ENCODE measurements around the gene ZBTB46.

ZBTB46 gene

DNA sequence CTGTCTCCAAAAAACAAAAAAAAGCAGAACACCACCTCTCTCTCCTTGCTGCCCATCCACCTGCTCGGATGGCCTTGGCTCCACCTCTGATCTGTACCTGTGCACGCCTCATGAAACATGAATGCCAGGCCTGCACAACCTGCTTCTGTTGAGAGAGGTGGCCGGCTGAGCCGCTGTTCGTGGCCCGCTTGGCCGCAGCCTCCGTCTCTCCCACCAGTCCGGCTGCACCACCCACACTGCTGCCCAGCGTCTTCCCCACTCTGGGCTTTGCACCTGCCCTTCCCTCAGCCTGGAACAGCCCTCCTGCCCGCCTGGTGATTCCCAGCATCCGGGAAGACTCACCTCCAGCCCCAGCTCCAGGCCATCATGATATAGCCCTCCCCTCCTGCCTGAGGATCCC, 12.2 kb upstream of the ZBTB46 start:
- FAIRE-seq = no peak
- DNase-seq (ENCODE audit: insufficient read length, low spot score) = no peak
- TF ChIP-seq, protein P1, sequence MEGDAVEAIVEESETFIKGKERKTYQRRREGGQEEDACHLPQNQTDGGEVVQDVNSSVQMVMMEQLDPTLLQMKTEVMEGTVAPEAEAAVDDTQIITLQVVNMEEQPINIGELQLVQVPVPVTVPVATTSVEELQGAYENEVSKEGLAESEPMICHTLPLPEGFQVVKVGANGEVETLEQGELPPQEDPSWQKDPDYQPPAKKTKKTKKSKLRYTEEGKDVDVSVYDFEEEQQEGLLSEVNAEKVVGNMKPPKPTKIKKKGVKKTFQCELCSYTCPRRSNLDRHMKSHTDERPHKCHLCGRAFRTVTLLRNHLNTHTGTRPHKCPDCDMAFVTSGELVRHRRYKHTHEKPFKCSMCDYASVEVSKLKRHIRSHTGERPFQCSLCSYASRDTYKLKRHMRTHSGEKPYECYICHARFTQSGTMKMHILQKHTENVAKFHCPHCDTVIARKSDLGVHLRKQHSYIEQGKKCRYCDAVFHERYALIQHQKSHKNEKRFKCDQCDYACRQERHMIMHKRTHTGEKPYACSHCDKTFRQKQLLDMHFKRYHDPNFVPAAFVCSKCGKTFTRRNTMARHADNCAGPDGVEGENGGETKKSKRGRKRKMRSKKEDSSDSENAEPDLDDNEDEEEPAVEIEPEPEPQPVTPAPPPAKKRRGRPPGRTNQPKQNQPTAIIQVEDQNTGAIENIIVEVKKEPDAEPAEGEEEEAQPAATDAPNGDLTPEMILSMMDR (IDR thresholded peaks at IDR 0.05; ENCODE audit: insufficient read depth, missing control alignments) = no peak

DNA sequence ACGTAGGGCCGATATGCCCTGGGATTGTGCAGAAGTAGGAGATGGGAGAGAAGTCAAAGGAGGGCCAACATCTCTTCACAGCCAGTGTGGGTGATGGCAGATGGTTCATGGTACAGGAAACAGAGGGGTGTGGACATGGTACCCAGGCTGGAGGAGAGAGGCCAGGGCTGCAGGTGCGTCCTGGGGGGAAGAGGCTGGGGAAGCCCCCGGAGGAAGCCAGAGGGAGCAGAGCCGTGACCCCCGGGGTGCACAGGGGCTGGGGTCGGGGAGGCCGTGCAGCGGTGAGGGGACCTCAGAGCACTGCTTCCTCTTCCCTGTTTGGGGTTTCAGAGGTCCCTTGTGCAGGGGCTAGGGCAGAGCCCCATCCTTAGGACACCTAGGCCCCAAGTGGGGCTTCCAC, 11.2 kb upstream of the ZBTB46 start:
- TF ChIP-seq, protein P1 (IDR thresholded peaks at IDR 0.05; ENCODE audit: insufficient read depth, missing control alignments) = no peak
- DNase-seq (ENCODE audit: insufficient read length, low spot score) (no peak), FAIRE-seq (no peak)

DNA sequence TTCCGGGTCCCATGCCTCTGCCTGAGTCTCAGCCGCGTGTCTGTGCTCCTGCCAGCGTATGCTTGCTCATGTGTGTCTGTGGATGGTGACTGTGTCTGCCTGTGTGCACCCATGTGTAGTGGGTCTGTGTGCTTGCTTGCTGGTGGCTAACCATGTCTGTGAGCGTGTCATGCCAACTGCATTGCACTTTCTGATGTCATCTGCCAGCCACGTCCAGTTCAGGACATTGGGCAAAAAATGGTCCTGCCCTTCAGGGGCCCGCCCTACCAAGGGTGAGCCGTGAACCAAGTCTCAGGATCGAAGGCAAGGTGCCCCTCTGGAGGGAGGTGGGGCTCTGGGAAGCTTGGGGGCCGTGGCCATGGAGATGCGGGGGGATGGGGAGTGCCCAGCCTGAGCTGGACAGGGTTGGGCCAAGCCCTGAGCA, 9.4 kb upstream of the ZBTB46 start:
- FAIRE-seq = no peak
- DNase-seq (ENCODE audit: insufficient read length, low spot score) = no peak
- TF ChIP-seq, protein P1 (IDR thresholded peaks at IDR 0.05; ENCODE audit: insufficient read depth, missing control alignments) = no peak

DNA sequence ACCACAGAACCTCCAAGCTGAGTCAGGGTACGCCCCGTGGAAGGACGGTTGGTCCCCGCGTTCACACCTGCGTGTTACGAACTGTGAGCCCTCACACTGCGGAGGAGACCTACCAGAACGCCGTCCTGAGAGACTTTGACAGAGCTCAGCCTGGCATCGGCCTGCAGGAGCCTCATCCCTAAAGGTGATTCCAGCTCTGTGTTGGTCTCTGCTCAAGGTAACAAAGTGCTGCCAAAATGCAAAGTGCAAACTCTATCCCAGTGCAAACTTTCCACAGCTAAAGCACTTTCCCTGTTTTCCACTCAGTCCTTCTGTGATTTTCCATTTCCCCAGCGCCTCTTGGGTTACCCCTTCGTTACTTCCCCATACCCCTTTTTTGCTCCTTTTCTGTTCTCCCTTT, 8.6 kb upstream of the ZBTB46 start:
- TF ChIP-seq, protein P1 (IDR thresholded peaks at IDR 0.05; ENCODE audit: insufficient read depth, missing control alignments) = no peak
- no peak for DNase-seq (ENCODE audit: insufficient read length, low spot score)
- FAIRE-seq = no peak

DNA sequence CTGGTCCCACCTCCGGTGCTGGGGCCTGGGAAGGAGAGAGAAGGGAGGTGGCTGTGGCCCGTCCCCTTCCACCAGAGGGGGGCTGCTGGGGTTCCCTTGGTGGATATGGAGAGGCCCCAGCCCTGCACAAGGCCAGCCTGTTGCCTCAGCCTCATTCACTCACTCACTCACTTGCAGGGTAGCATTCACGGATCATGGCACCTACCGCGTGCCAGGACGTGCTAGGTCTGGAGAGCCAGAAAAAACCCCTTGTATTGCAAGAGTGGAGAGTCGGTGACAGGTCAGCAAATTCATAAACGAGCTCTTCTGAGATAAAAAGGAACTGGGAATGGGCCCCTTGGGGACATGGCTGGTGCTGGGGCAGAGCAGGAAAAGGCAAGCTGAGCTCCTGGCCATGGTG, 6.4 kb upstream of the ZBTB46 start:
- DNase-seq (ENCODE audit: insufficient read length, low spot score) (no peak), FAIRE-seq (no peak)
- TF ChIP-seq, protein P1 (IDR thresholded peaks at IDR 0.05; ENCODE audit: insufficient read depth, missing control alignments) = no peak

DNA sequence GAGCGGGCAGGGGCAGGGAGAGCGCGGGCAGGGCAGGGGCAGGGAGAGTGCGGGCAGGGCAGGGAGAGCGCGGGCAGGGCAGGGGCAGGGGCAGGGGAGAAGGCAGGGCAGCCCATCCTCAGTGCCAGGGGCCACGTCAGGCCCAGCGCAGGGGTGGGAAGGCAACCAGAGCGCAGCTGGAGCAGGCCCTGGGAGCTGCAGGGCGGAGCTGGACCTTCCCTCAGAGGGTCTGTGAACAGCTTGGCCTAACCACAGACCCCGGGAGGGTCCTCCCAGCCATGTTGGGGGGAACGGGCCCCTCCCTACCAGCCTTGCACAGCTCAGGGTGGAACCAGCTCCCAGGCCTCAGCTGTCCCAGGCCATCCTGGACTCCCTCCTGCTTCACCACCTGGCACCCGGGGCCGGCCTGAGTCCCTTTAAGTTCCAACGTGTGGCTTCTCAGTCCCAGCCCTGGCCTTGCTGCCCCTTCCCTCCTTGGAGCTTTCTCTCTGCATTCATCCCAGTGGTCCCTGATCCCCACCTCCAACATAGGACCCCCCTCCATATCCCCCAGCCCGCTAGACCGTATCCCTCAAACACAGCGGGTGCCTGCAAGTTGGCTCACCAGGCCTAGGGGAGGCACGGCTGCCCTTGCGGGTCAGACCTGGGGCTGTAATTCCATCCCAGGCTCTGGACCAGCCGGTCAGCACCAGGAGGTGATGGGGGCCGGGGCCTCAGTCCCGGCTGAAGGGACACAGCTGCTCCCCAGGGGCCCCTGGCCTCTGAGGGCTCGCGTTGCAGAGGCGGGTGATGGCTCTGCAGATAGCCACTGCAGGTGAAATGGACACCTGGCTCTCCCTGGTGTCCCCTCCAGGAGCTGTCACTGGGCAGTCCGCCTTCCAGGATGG, 5.6 kb upstream of the ZBTB46 start:
- DNase-seq (ENCODE audit: insufficient read length, low spot score) (no peak), FAIRE-seq (no peak)
- TF ChIP-seq, protein P1 (IDR thresholded peaks at IDR 0.05; ENCODE audit: insufficient read depth, missing control alignments) = no peak
